SK-N-SH treated with all-trans-retinoic acid at 6 μM for 48 hours (cell line): ENCODE data around the gene GMEB2.

ENCODE experiments used
- BACH2 ChIP-seq: fragments of 250-450 bp; sonication (Bioruptor Pico); IDR thresholded peaks from 2 replicates; pipeline ENCODE4 v1.9.0; 2021; ENCODE audit warnings: mild to moderate bottlenecking, borderline replicate concordance
- CSDC2 ChIP-seq: fragments of 250-450 bp; sonication (Bioruptor Pico); IDR thresholded peaks from 2 replicates; pipeline ENCODE4 v1.5.0; 2020; ENCODE audit warnings: mild to moderate bottlenecking, moderate library complexity
- ESRRG ChIP-seq: fragments of 250-450 bp; sonication (Bioruptor Pico); IDR thresholded peaks from 2 replicates; pipeline ENCODE4 v1.6.1; 2021; ENCODE audit warnings: mild to moderate bottlenecking
- GLIS3 ChIP-seq: fragments of 250-450 bp; sonication (Bioruptor Pico); IDR thresholded peaks from 2 replicates; pipeline ENCODE4 v1.5.0; 2020; ENCODE audit warnings: mild to moderate bottlenecking, moderate library complexity
- OSR1 ChIP-seq: fragments of 250-450 bp; sonication (Bioruptor Pico); IDR thresholded peaks from 2 replicates; pipeline ENCODE4 v1.8.0; 2022; ENCODE audit warnings: moderate library complexity, mild to moderate bottlenecking, inconsistent platforms
- RARB ChIP-seq: fragments of 250-450 bp; sonication (Bioruptor Pico); IDR thresholded peaks from 2 replicates; pipeline ENCODE4 v1.8.0; 2021; ENCODE audit warnings: mild to moderate bottlenecking, moderate library complexity
- TCF4 ChIP-seq: fragments of 250-450 bp; sonication (Bioruptor Pico); IDR thresholded peaks from 2 replicates; pipeline ENCODE4 v1.8.0; 2021; ENCODE audit warnings: mild to moderate bottlenecking, moderate library complexity, borderline replicate concordance
- TF ChIP-seq, protein P1 (sequence below): fragments of 250-450 bp; sonication (Bioruptor Pico); IDR thresholded peaks from 2 replicates; pipeline ENCODE4 v1.5.0; 2020; ENCODE audit warnings: mild to moderate bottlenecking, moderate library complexity
- TF ChIP-seq, protein P2 (sequence below): fragments of 250-450 bp; sonication (Bioruptor Pico); IDR thresholded peaks from 2 replicates; pipeline ENCODE4 v1.5.1; 2020; ENCODE audit warnings: low read depth, mild to moderate bottlenecking, moderate library complexity
- TF ChIP-seq, protein P3 (sequence below): fragments of 250-450 bp; sonication (Bioruptor Pico); IDR thresholded peaks from 2 replicates; pipeline ENCODE4 v1.8.0; 2020; ENCODE audit warnings: mild to moderate bottlenecking, moderate library complexity, borderline replicate concordance

DNA sequence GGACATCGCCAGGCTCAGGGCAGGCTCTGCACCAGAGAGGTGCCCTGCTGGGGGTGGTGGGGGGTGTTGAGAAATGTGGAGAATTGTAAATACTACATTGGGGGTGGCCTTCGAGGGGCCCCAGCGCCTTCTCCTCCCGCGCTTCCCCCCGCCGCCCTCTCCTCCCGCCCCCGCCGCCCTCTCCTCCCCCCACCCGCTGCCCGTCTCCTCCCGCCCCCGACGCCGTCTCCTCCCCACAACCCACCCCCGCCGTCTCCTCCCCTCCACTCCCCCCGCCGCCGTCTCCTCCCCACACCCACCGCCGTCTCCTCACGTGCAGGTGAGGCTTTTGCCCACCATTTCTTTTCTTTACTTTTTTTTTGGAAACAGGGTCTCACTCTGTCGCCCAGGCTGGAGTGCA, 77.9 kb downstream of the GMEB2 start:
- TF ChIP-seq, protein P1, sequence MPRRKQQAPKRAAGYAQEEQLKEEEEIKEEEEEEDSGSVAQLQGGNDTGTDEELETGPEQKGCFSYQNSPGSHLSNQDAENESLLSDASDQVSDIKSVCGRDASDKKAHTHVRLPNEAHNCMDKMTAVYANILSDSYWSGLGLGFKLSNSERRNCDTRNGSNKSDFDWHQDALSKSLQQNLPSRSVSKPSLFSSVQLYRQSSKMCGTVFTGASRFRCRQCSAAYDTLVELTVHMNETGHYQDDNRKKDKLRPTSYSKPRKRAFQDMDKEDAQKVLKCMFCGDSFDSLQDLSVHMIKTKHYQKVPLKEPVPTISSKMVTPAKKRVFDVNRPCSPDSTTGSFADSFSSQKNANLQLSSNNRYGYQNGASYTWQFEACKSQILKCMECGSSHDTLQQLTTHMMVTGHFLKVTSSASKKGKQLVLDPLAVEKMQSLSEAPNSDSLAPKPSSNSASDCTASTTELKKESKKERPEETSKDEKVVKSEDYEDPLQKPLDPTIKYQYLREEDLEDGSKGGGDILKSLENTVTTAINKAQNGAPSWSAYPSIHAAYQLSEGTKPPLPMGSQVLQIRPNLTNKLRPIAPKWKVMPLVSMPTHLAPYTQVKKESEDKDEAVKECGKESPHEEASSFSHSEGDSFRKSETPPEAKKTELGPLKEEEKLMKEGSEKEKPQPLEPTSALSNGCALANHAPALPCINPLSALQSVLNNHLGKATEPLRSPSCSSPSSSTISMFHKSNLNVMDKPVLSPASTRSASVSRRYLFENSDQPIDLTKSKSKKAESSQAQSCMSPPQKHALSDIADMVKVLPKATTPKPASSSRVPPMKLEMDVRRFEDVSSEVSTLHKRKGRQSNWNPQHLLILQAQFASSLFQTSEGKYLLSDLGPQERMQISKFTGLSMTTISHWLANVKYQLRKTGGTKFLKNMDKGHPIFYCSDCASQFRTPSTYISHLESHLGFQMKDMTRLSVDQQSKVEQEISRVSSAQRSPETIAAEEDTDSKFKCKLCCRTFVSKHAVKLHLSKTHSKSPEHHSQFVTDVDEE (CRISPR knock-in tag) = no peak
- TF ChIP-seq, protein P2, sequence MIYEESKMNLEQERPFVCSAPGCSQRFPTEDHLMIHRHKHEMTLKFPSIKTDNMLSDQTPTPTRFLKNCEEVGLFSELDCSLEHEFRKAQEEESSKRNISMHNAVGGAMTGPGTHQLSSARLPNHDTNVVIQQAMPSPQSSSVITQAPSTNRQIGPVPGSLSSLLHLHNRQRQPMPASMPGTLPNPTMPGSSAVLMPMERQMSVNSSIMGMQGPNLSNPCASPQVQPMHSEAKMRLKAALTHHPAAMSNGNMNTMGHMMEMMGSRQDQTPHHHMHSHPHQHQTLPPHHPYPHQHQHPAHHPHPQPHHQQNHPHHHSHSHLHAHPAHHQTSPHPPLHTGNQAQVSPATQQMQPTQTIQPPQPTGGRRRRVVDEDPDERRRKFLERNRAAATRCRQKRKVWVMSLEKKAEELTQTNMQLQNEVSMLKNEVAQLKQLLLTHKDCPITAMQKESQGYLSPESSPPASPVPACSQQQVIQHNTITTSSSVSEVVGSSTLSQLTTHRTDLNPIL (CRISPR knock-in tag) = no peak
- TF ChIP-seq GLIS3 (CRISPR knock-in tag) = no peak
- no peak for TF ChIP-seq OSR1 (CRISPR knock-in tag)
- TF ChIP-seq, protein P3, sequence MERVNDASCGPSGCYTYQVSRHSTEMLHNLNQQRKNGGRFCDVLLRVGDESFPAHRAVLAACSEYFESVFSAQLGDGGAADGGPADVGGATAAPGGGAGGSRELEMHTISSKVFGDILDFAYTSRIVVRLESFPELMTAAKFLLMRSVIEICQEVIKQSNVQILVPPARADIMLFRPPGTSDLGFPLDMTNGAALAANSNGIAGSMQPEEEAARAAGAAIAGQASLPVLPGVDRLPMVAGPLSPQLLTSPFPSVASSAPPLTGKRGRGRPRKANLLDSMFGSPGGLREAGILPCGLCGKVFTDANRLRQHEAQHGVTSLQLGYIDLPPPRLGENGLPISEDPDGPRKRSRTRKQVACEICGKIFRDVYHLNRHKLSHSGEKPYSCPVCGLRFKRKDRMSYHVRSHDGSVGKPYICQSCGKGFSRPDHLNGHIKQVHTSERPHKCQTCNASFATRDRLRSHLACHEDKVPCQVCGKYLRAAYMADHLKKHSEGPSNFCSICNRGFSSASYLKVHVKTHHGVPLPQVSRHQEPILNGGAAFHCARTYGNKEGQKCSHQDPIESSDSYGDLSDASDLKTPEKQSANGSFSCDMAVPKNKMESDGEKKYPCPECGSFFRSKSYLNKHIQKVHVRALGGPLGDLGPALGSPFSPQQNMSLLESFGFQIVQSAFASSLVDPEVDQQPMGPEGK (CRISPR knock-in tag) = no peak
- TF ChIP-seq BACH2 (CRISPR knock-in tag) = no peak
- TF ChIP-seq RARB = no peak
- TF ChIP-seq ESRRG (CRISPR knock-in tag) = no peak
- TF ChIP-seq TCF4 (CRISPR knock-in tag) = no peak
- no peak for TF ChIP-seq CSDC2 (CRISPR knock-in tag)
